GM23338 (cell line): ENCODE results near the gene C11orf24. TPM values are rescaled to one million over a fixed set of nuclear protein-coding genes. Genes with fewer than 3 reads are reported as not detected.

Experiments used
- ATAC-seq: fragments of 200-7000 bp; cut with Tn5 transposase; 3 replicates; pipeline ENCODE4 v1.9.1; 2020
- DNase-seq: peaks from one replicate; pipeline ENCODE4 v3.0.0-alpha.2; 2015; ENCODE audit warnings: low spot score
- H2AFZ ChIP-seq: fragments of 200-600 bp; sonication (generic); 2 replicates; pipeline ENCODE4 v1.8.0; 2016; ENCODE audit warnings: antibody characterized with exemption, mild to moderate bottlenecking, moderate library complexity
- H3F3A ChIP-seq: fragments of 200-600 bp; sonication (generic); replicated peaks from 2 replicates; pipeline ENCODE4 v1.8.0; 2017; ENCODE audit warnings: antibody characterized with exemption, mixed run types, low read depth
- H3K27ac ChIP-seq: fragments of 200-600 bp; sonication (generic); 2 replicates; pipeline ENCODE4 v1.6.1; 2016; ENCODE audit warnings: low read depth
- H3K27me3 ChIP-seq: fragments of 200-600 bp; sonication (generic); 2 replicates; pipeline ENCODE4 v1.8.0; 2016; ENCODE audit warnings: mild to moderate bottlenecking, mixed run types, moderate library complexity; ENCODE audit not compliant: insufficient read depth
- H3K36me3 ChIP-seq: fragments of 200-600 bp; sonication (generic); 2 replicates; pipeline ENCODE4 v1.8.0; 2016; ENCODE audit warnings: mild to moderate bottlenecking; ENCODE audit not compliant: insufficient read depth
- H3K4me1 ChIP-seq: fragments of 200-600 bp; sonication (generic); 2 replicates; pipeline ENCODE4 v1.8.0; 2016; ENCODE audit warnings: mild to moderate bottlenecking, moderate library complexity; ENCODE audit not compliant: insufficient read depth
- H3K4me2 ChIP-seq: fragments of 200-600 bp; sonication (generic); 2 replicates; pipeline ENCODE4 v1.7.1; 2017; ENCODE audit warnings: mixed run types
- H3K4me3 ChIP-seq: fragments of 200-600 bp; sonication (generic); 2 replicates; pipeline ENCODE4 v1.6.1; 2016; ENCODE audit warnings: mixed run types
- H3K79me2 ChIP-seq: fragments of 200-600 bp; sonication (generic); replicated peaks from 2 replicates; pipeline ENCODE4 v1.8.0; 2017; ENCODE audit warnings: mild to moderate bottlenecking; ENCODE audit not compliant: insufficient read depth
- H3K9me2 ChIP-seq: fragments of 200-600 bp; sonication (generic); 2 replicates; pipeline ENCODE4 v1.8.0; 2017; ENCODE audit not compliant: insufficient read depth
- H4K20me1 ChIP-seq: fragments of 200-600 bp; sonication (generic); replicated peaks from 2 replicates; pipeline ENCODE4 v1.8.0; 2017; ENCODE audit warnings: mild to moderate bottlenecking; ENCODE audit not compliant: insufficient read depth
- H3K27ac Mint-ChIP-seq: 2 replicates; pipeline ENCODE4 v1.8.0; 2020; ENCODE audit warnings: inconsistent platforms, mild to moderate bottlenecking, moderate library complexity, mixed read lengths
- H3K27me3 Mint-ChIP-seq: 3 replicates; pipeline ENCODE4 v1.8.0; 2022; ENCODE audit warnings: low read depth, mild to moderate bottlenecking, moderate library complexity, mixed read lengths, inconsistent platforms; ENCODE audit not compliant: insufficient read depth, poor library complexity
- H3K36me3 Mint-ChIP-seq: 3 replicates; pipeline ENCODE4 v1.8.0; 2021; ENCODE audit warnings: low read depth, mild to moderate bottlenecking, inconsistent platforms, moderate library complexity, mixed read lengths
- H3K4me1 Mint-ChIP-seq: 3 replicates; pipeline ENCODE4 v1.8.0; 2020; ENCODE audit warnings: mild to moderate bottlenecking, inconsistent platforms, mixed read lengths
- H3K4me3 Mint-ChIP-seq: 3 replicates; pipeline ENCODE4 v1.8.0; 2021; ENCODE audit warnings: moderate library complexity, mild to moderate bottlenecking, inconsistent platforms, mixed read lengths
- H3K9me3 Mint-ChIP-seq: 3 replicates; pipeline ENCODE4 v1.8.0; 2020; ENCODE audit warnings: moderate library complexity, mild to moderate bottlenecking, inconsistent platforms, mixed read lengths
- CREB1 ChIP-seq: fragments of 250-450 bp; sonication (Bioruptor Pico); IDR thresholded peaks from 2 replicates; pipeline ENCODE4 v1.5.0; 2020; ENCODE audit warnings: low read depth, mild to moderate bottlenecking, moderate library complexity
- CTCF ChIP-seq, 2 experiments: fragments of 200-600 bp in 1 of 2; sonication (generic) in 1 of 2; conservative IDR thresholded peaks; 2 replicates each; pipeline versions ENCODE4 v1.5.1 to v1.6.1; 2016 to 2017; ENCODE audit warnings: antibody characterized with exemption in 2 of 2, low read depth in 2 of 2, mild to moderate bottlenecking in 2 of 2, moderate library complexity in 1 of 2
- ETS1 ChIP-seq: IDR thresholded peaks from 2 replicates; pipeline ENCODE4 v1.6.1; 2016; ENCODE audit warnings: antibody characterized with exemption
- EZH2 ChIP-seq: fragments of 200-600 bp; sonication (generic); IDR thresholded peaks from one replicate; pipeline ENCODE4 v1.8.0; 2017; ENCODE audit warnings: antibody characterized with exemption, mild to moderate bottlenecking, low read depth; ENCODE audit not compliant: unreplicated experiment
- EZH2phosphoT487 ChIP-seq: fragments of 200-600 bp; sonication (generic); IDR thresholded peaks from one replicate; pipeline ENCODE4 v1.8.1; 2018; ENCODE audit warnings: antibody characterized with exemption; ENCODE audit not compliant: unreplicated experiment
- JUNB ChIP-seq: IDR thresholded peaks from one replicate; pipeline ENCODE4 v1.6.1; 2016; ENCODE audit warnings: antibody characterized with exemption; ENCODE audit not compliant: unreplicated experiment
- NANOG ChIP-seq: IDR thresholded peaks from 2 replicates; pipeline ENCODE4 v1.6.1; 2016; ENCODE audit warnings: antibody characterized with exemption, borderline replicate concordance
- POLR2AphosphoS5 ChIP-seq: IDR thresholded peaks from 2 replicates; pipeline ENCODE4 v1.6.1; 2016; ENCODE audit warnings: antibody characterized with exemption, low read depth
- STAT1 ChIP-seq: IDR thresholded peaks from one replicate; pipeline ENCODE4 v1.6.1; 2016; ENCODE audit warnings: antibody characterized with exemption; ENCODE audit not compliant: unreplicated experiment
- ZNF114 ChIP-seq: fragments of 250-450 bp; sonication (Bioruptor Pico); IDR thresholded peaks from 2 replicates; pipeline ENCODE4 v1.5.0; 2020; ENCODE audit warnings: mild to moderate bottlenecking, moderate library complexity
- ZNF331 ChIP-seq: fragments of 250-450 bp; sonication (Bioruptor Pico); IDR thresholded peaks from 2 replicates; pipeline ENCODE4 v1.5.0; 2020; ENCODE audit warnings: low read depth, mild to moderate bottlenecking, moderate library complexity
- polyA plus RNA-seq: library from polyadenylated mRNA; unstranded; fragments of >200 nt; fragmentation: Nextera tagmentation; extraction: Ambion mirVana; gene quantifications from 2 replicates; pipeline ENCODE4 v1.2.1, GENCODE V29; 2016
- total RNA-seq: library from RNA; depleted of rRNA; stranded (reverse); fragments of >200 nt; shearing (Covaris generic); gene quantifications from 2 replicates; pipeline ENCODE4 v1.2.3, GENCODE V29; 2014
- TF ChIP-seq, protein P1 (sequence below): IDR thresholded peaks from one replicate; pipeline ENCODE4 v1.6.1; 2018; ENCODE audit warnings: antibody characterized with exemption; ENCODE audit not compliant: unreplicated experiment

Gene C11orf24
- total and polyA plus RNA-seq, 2 experiments from 2014 or later: 49.8 to 57.5 TPM

- Mint-ChIP-seq H3K27ac (no peak overlapping the region), H3K9me3 (no peaks in the 10 kb centered on the region), H3K36me3 (peaks cover 28% of the 10 kb centered on the region), H3K4me1 (peaks cover 11% of the 10 kb centered on the region), H3K4me3 (no peak overlapping the region), H3K27me3 (peaks cover 13% of the 10 kb centered on the region)
- Histone ChIP-seq H2AFZ (no peak overlapping the region), H3K79me2 (no peaks in the 10 kb centered on the region), H3K27me3 (no peaks in the 10 kb centered on the region), H3K27ac (peak overlapping the region; percentile 45; the same call in 1 of the 2 replicates), H3K9me2 (no peaks in the 10 kb centered on the region), H3F3A (no peaks in the 10 kb centered on the region), H3K36me3 (peaks cover 7% of the 10 kb centered on the region; the same call in 1 of the 2 replicates), H3K4me3 (no peak overlapping the region), H4K20me1 (no peaks in the 10 kb centered on the region), H3K4me2 (no peak overlapping the region), H3K4me1 (peaks cover 6% of the 10 kb centered on the region; the same call in 1 of the 2 replicates)
- no peak for ATAC-seq
- TF ChIP-seq POLR2AphosphoS5 (0 out of 2 replicates have a peak, but pooled peaks have one; percentile 5), ZNF331 (CRISPR knock-in tag) (no peak), EZH2phosphoT487 (no peak)
- DNase-seq: no peak
These were observed 12.4 kb downstream of the C11orf24 start for GRCh38 chr11:68259122-68259959.

DNA sequence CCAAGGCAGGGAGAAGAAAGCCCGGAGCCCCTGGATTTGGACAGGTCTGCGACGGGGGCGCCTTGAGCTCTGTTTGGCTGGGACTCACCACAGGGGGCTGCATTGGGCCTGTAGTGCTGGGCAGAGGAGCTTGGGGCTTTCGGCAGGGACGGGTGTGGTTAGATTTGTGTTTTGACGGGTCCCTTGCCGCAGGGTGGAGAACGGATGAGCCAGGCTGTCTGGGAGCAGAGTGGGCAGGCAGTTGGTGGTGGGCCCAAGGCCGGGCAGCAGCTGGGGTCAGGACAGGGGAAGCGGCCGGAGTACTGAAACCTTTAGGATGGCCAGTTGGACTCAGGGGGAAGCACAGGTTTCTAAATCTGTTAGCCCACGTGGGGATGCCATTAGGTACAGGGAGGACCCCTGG is 13.4 kb downstream of the C11orf24 start:
- no peaks in the 10 kb centered on the region for H3K9me2 ChIP-seq
- peaks cover 6% of the 10 kb centered on the region; the same call in 1 of the 2 replicates for H3K4me1 ChIP-seq
- H3K27ac ChIP-seq: no peak overlapping the region
- no peaks in the 10 kb centered on the region for H3K27me3 ChIP-seq
- no peak overlapping the region for H3K4me3 ChIP-seq
- Mint-ChIP-seq H3K9me3 (no peaks in the 10 kb centered on the region), H3K4me3 (no peak overlapping the region), H3K27me3 (peaks cover 13% of the 10 kb centered on the region), H3K27ac (no peak overlapping the region), H3K36me3 (peaks cover 23% of the 10 kb centered on the region), H3K4me1 (peaks cover 11% of the 10 kb centered on the region)
- ATAC-seq (no peak), DNase-seq (no peak)
- no peak overlapping the region for H3K4me2 ChIP-seq
- H3F3A ChIP-seq: no peaks in the 10 kb centered on the region
- peaks cover 5% of the 10 kb centered on the region; the same call in 1 of the 2 replicates for H3K36me3 ChIP-seq
- no peaks in the 10 kb centered on the region for H3K79me2 ChIP-seq
- H4K20me1 ChIP-seq: no peaks in the 10 kb centered on the region
- H2AFZ ChIP-seq: no peak overlapping the region
- TF ChIP-seq CTCF (conservative IDR thresholded peaks at IDR 0.05; ENCODE audit: low read depth in 2 of 2) (no peak), EZH2 (no peak), EZH2phosphoT487 (no peak), JUNB (no peak), STAT1 (no peak), NANOG (no peak), ZNF331 (CRISPR knock-in tag) (no peak), POLR2AphosphoS5 (no peak), CREB1 (CRISPR knock-in tag) (no peak), ETS1 (no peak), ZNF114 (no peak)
- TF ChIP-seq, protein P1, sequence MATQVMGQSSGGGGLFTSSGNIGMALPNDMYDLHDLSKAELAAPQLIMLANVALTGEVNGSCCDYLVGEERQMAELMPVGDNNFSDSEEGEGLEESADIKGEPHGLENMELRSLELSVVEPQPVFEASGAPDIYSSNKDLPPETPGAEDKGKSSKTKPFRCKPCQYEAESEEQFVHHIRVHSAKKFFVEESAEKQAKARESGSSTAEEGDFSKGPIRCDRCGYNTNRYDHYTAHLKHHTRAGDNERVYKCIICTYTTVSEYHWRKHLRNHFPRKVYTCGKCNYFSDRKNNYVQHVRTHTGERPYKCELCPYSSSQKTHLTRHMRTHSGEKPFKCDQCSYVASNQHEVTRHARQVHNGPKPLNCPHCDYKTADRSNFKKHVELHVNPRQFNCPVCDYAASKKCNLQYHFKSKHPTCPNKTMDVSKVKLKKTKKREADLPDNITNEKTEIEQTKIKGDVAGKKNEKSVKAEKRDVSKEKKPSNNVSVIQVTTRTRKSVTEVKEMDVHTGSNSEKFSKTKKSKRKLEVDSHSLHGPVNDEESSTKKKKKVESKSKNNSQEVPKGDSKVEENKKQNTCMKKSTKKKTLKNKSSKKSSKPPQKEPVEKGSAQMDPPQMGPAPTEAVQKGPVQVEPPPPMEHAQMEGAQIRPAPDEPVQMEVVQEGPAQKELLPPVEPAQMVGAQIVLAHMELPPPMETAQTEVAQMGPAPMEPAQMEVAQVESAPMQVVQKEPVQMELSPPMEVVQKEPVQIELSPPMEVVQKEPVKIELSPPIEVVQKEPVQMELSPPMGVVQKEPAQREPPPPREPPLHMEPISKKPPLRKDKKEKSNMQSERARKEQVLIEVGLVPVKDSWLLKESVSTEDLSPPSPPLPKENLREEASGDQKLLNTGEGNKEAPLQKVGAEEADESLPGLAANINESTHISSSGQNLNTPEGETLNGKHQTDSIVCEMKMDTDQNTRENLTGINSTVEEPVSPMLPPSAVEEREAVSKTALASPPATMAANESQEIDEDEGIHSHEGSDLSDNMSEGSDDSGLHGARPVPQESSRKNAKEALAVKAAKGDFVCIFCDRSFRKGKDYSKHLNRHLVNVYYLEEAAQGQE: no peak
